Ectodermal cell (in vitro differentiated cells): ENCODE data around the gene CHCHD3.

ENCODE experiments used
- H3K27ac ChIP-seq: 2 replicates; pipeline ENCODE4 v1.7.0; 2013; ENCODE audit warnings: mild to moderate bottlenecking, low read depth, low read length; ENCODE audit not compliant: insufficient read depth, poor library complexity, severe bottlenecking
- H3K27me3 ChIP-seq: 2 replicates; pipeline ENCODE4 v1.7.0; 2013; ENCODE audit warnings: mild to moderate bottlenecking, low read length; ENCODE audit not compliant: insufficient read depth, control insufficient read depth, poor library complexity, severe bottlenecking
- H3K36me3 ChIP-seq: one replicate; pipeline ENCODE4 v1.7.0; 2013; ENCODE audit warnings: low read length; ENCODE audit not compliant: control insufficient read depth, insufficient read depth
- H3K4me1 ChIP-seq: one replicate; pipeline ENCODE4 v1.7.0; 2013; ENCODE audit warnings: low read length; ENCODE audit not compliant: control insufficient read depth, insufficient read depth
- H3K4me3 ChIP-seq: 2 replicates; pipeline ENCODE4 v1.7.0; 2013; ENCODE audit warnings: low read depth, low read length, control low read depth; ENCODE audit not compliant: insufficient read depth
- H3K9me3 ChIP-seq: 2 replicates; pipeline ENCODE4 v1.7.0; 2013; ENCODE audit warnings: mild to moderate bottlenecking, low read length, moderate library complexity; ENCODE audit not compliant: control insufficient read depth
- WGBS, 2 experiments: methylation state at CpG; one replicate each; pipeline ENCODE4 v1.1.7; 2013; ENCODE audit warnings: missing lambda C conversion rate in 2 of 2; 5-methylcytosine and 5-hydroxymethylcytosine counted together

Gene CHCHD3

GRCh38 chr7:133029463-133029862, 52.4 kb downstream of the CHCHD3 start:
- Histone ChIP-seq H3K36me3 (no peaks in the 10 kb centered on the region), H3K27me3 (no peaks in the 10 kb centered on the region), H3K4me1 (no peaks in the 10 kb centered on the region), H3K27ac (no peak overlapping the region), H3K4me3 (no peak overlapping the region), H3K9me3 (no peaks in the 10 kb centered on the region)
- 90 to 93% methylated on average over 5 of the region's 5 CpGs for WGBS, 2 experiments

GRCh38 chr7:133027397-133027796, 54.5 kb downstream of the CHCHD3 start:
- Histone ChIP-seq H3K27me3 (no peaks in the 10 kb centered on the region), H3K36me3 (no peaks in the 10 kb centered on the region), H3K4me3 (no peak overlapping the region), H3K9me3 (no peaks in the 10 kb centered on the region), H3K4me1 (no peaks in the 10 kb centered on the region), H3K27ac (no peak overlapping the region)

- 89 to 100% methylated on average over 1 to 2 of the region's 2 CpGs for WGBS, 2 experiments
- H3K4me1 ChIP-seq: no peaks in the 10 kb centered on the region
- H3K27me3 ChIP-seq: no peaks in the 10 kb centered on the region
- H3K27ac ChIP-seq: no peak overlapping the region
- no peaks in the 10 kb centered on the region for H3K9me3 ChIP-seq
- no peak overlapping the region for H3K4me3 ChIP-seq
- no peaks in the 10 kb centered on the region for H3K36me3 ChIP-seq
Observed at GRCh38 chr7:133026210-133026859, 55.6 kb downstream of the CHCHD3 start.

GRCh38 chr7:133025056-133025455, 56.8 kb downstream of the CHCHD3 start:
- Histone ChIP-seq H3K27ac (no peak overlapping the region), H3K4me3 (no peak overlapping the region), H3K27me3 (no peaks in the 10 kb centered on the region), H3K4me1 (no peaks in the 10 kb centered on the region), H3K36me3 (no peaks in the 10 kb centered on the region), H3K9me3 (no peaks in the 10 kb centered on the region)
- 85 to 90% methylated on average over 1 to 2 of the region's 2 CpGs for WGBS, 2 experiments

- H3K36me3 ChIP-seq: no peaks in the 10 kb centered on the region
- no peaks in the 10 kb centered on the region for H3K9me3 ChIP-seq
- 96% methylated on average over 5 of the region's 5 CpGs for whole genome bisulfite sequencing, 2 experiments
- H3K27me3 ChIP-seq: no peaks in the 10 kb centered on the region
- H3K27ac ChIP-seq: no peak overlapping the region
- no peaks in the 10 kb centered on the region for H3K4me1 ChIP-seq
- H3K4me3 ChIP-seq: no peak overlapping the region
Observed at GRCh38 chr7:133024596-133024995, 57.3 kb downstream of the CHCHD3 start.

- Histone ChIP-seq H3K27ac (no peak overlapping the region), H3K27me3 (no peaks in the 10 kb centered on the region), H3K9me3 (no peaks in the 10 kb centered on the region), H3K4me1 (no peaks in the 10 kb centered on the region), H3K36me3 (no peaks in the 10 kb centered on the region), H3K4me3 (no peak overlapping the region)
- WGBS, 2 experiments: 95 to 100% methylated on average over 2 to 4 of the region's 4 CpGs
Observed at GRCh38 chr7:133023370-133024071, 58.4 kb downstream of the CHCHD3 start.

- no peaks in the 10 kb centered on the region for H3K9me3 ChIP-seq
- no peak overlapping the region for H3K4me3 ChIP-seq
- H3K27me3 ChIP-seq: no peaks in the 10 kb centered on the region
- no peaks in the 10 kb centered on the region for H3K4me1 ChIP-seq
- H3K27ac ChIP-seq: no peak overlapping the region
- H3K36me3 ChIP-seq: no peaks in the 10 kb centered on the region
Observed at GRCh38 chr7:133022661-133023060, 59.2 kb downstream of the CHCHD3 start.

- WGBS, 2 experiments: 63 to 76% methylated on average over 3 of the region's 3 CpGs
- no peaks in the 10 kb centered on the region for H3K27me3 ChIP-seq
- no peak overlapping the region for H3K4me3 ChIP-seq
- H3K36me3 ChIP-seq: no peaks in the 10 kb centered on the region
- H3K4me1 ChIP-seq: no peaks in the 10 kb centered on the region
- no peaks in the 10 kb centered on the region for H3K9me3 ChIP-seq
- H3K27ac ChIP-seq: no peak overlapping the region
Observed at GRCh38 chr7:133021196-133021595, 60.7 kb downstream of the CHCHD3 start.

GRCh38 chr7:133020496-133020895, 61.4 kb downstream of the CHCHD3 start:
- Histone ChIP-seq H3K27me3 (no peaks in the 10 kb centered on the region), H3K4me1 (no peaks in the 10 kb centered on the region), H3K4me3 (no peak overlapping the region), H3K9me3 (no peaks in the 10 kb centered on the region), H3K27ac (no peak overlapping the region), H3K36me3 (no peaks in the 10 kb centered on the region)
- WGBS, 2 experiments: 96 to 97% methylated on average over 6 of the region's 6 CpGs

- H3K9me3 ChIP-seq: no peaks in the 10 kb centered on the region
- 94% methylated on average over 2 of the region's 2 CpGs; no CpG with 5 or more reads in 1 of the 2 experiments for WGBS, 2 experiments
Observed at GRCh38 chr7:133019590-133019989, 62.3 kb downstream of the CHCHD3 start.

More at GRCh38 chr7:133019590-133019989, 62.3 kb downstream of the CHCHD3 start:
- no peaks in the 10 kb centered on the region for H3K4me1 ChIP-seq
- no peak overlapping the region for H3K4me3 ChIP-seq
- H3K27ac ChIP-seq: no peak overlapping the region
- H3K36me3 ChIP-seq: no peaks in the 10 kb centered on the region
- H3K27me3 ChIP-seq: no peaks in the 10 kb centered on the region
